ENCODE results near the gene MFSD2B.

GRCh38 chr2:23994567-23994966 is 15.3 kb upstream of the MFSD2B start:
- TF ChIP-seq EP300 (IDR thresholded peaks at IDR 0.05; ENCODE audit: low read depth) (no peak), CTCF (IDR thresholded peaks at IDR 0.05) (no peak), POLR2AphosphoS5 (IDR thresholded peaks at IDR 0.05) (no peak), POLR2A (IDR thresholded peaks at IDR 0.05) (no peak)

All from transverse colon (tissue), 4 donors.